ENCODE results near the gene GLB1L2. TPM values are rescaled to one million over a fixed set of nuclear protein-coding genes. Genes with fewer than 3 reads are reported as not detected.

Gene GLB1L2
- total RNA-seq, 4 donors from 2014 or later, result 7.1 to 13.1 (median 10.5) TPM

GRCh38 chr11:134291196-134291595 lies 40.6 kb upstream of the GLB1L2 start:
- Histone ChIP-seq H3K27me3 (no peaks in the 10 kb centered on the region), H3K9me3 (no peaks in the 10 kb centered on the region), H3K4me3 (no peak overlapping the region), H3K36me3 (no peaks in the 10 kb centered on the region), H3K4me1 (no peaks in the 10 kb centered on the region), H3K27ac (replicated peaks in 1 of 4) (no peak overlapping the region)
- intact Hi-C loops (cut with DNase I), result no loop called here
- no peak for DNase-seq (ENCODE audit: extremely low spot score)
- TF ChIP-seq EP300 (IDR thresholded peaks at IDR 0.05) (no peak), POLR2AphosphoS5 (IDR thresholded peaks at IDR 0.05) (no peak), POLR2A (IDR thresholded peaks at IDR 0.05; ENCODE audit: low read depth) (no peak), CTCF (IDR thresholded peaks at IDR 0.05) (no peak)
- WGBS, result 93% methylated on average over 6 of the region's 6 CpGs

GRCh38 chr11:134292661-134293060 lies 39.1 kb upstream of the GLB1L2 start:
- peak; percentile 89 for DNase-seq (ENCODE audit: extremely low spot score)
- WGBS, result 100% methylated on average over 1 of the region's 15 CpGs

GRCh38 chr11:134293119-134294113 lies 38.4 kb upstream of the GLB1L2 start:
- H3K4me3 ChIP-seq, result no peak overlapping the region
- DNase-seq (ENCODE audit: extremely low spot score), result peak; percentile 77
- H3K9me3 ChIP-seq, result no peaks in the 10 kb centered on the region
- no peak overlapping the region for H3K27ac ChIP-seq (replicated peaks in 1 of 4)
- WGBS, result 79% methylated on average over 20 of the region's 20 CpGs
- intact Hi-C loops (cut with DNase I), result no loop called here
- no peaks in the 10 kb centered on the region for H3K36me3 ChIP-seq
- no peak for TF ChIP-seq CTCF (IDR thresholded peaks at IDR 0.05)
- TF ChIP-seq POLR2A (IDR thresholded peaks at IDR 0.05; ENCODE audit: low read depth), result no peak
- no peak for TF ChIP-seq EP300 (IDR thresholded peaks at IDR 0.05)
- TF ChIP-seq POLR2AphosphoS5 (IDR thresholded peaks at IDR 0.05), result no peak
- H3K4me1 ChIP-seq, result no peaks in the 10 kb centered on the region
- H3K27me3 ChIP-seq, result no peaks in the 10 kb centered on the region

More at GRCh38 chr11:134292661-134293060, 39.1 kb upstream of the GLB1L2 start:
- TF ChIP-seq POLR2AphosphoS5 (IDR thresholded peaks at IDR 0.05) (no peak), POLR2A (IDR thresholded peaks at IDR 0.05; ENCODE audit: low read depth) (no peak), CTCF (IDR thresholded peaks at IDR 0.05) (no peak), EP300 (IDR thresholded peaks at IDR 0.05) (no peak)
- intact Hi-C loops (cut with DNase I), result no loop called here
- H3K4me1 ChIP-seq, result no peaks in the 10 kb centered on the region
- no peak overlapping the region for H3K4me3 ChIP-seq
- no peak overlapping the region for H3K27ac ChIP-seq (replicated peaks in 1 of 4)
- H3K36me3 ChIP-seq, result no peaks in the 10 kb centered on the region
- no peaks in the 10 kb centered on the region for H3K9me3 ChIP-seq
- H3K27me3 ChIP-seq, result no peaks in the 10 kb centered on the region

GRCh38 chr11:134294664-134295063 lies 37.1 kb upstream of the GLB1L2 start:
- Histone ChIP-seq H3K36me3 (no peaks in the 10 kb centered on the region), H3K9me3 (no peaks in the 10 kb centered on the region), H3K27ac (replicated peaks in 1 of 4) (no peak overlapping the region), H3K4me1 (no peaks in the 10 kb centered on the region), H3K27me3 (no peaks in the 10 kb centered on the region), H3K4me3 (no peak overlapping the region)
- intact Hi-C loops (cut with DNase I), result no loop called here
- TF ChIP-seq CTCF (IDR thresholded peaks at IDR 0.05) (no peak), POLR2AphosphoS5 (IDR thresholded peaks at IDR 0.05) (no peak), POLR2A (IDR thresholded peaks at IDR 0.05; ENCODE audit: low read depth) (no peak), EP300 (IDR thresholded peaks at IDR 0.05) (no peak)
- peak; percentile 83 for DNase-seq (ENCODE audit: extremely low spot score)
- 90% methylated on average over 9 of the region's 9 CpGs for WGBS

All from esophagus muscularis mucosa (tissue), 4 donors.